ENCODE results near the gene HNRNPA1.
"Not testable (repeated sequence)": the region's sequence is repeated elsewhere in the genome, so short reads cannot be mapped to it uniquely, and the experiment has no call there.

Gene HNRNPA1

DNA sequence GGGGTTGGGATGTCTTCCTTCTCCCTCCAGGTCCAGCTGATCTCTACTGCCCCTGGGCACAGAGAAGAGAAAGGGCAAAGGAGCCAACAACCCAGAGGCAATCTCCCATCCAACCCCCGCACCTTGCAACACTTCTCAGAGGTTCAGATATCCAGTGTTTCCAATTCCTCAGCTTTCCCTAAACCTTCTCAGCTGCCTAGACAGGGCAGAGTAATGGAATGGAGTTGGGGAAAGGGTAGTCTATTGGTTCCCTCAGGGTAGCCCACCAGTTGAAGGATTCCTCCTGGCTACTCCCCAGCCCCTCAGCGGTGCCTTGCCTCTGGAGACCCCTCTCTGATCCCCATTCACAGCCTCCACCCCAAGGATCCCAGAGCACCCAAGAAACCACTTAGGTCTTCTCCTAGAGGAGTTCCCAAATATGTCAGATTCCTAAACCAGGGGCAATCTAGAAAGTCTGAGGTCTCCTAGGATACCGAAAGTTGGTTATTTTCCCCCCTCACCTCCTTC lies 19.8 kb downstream of the HNRNPA1 start:
- no peak for DNase-seq

DNA sequence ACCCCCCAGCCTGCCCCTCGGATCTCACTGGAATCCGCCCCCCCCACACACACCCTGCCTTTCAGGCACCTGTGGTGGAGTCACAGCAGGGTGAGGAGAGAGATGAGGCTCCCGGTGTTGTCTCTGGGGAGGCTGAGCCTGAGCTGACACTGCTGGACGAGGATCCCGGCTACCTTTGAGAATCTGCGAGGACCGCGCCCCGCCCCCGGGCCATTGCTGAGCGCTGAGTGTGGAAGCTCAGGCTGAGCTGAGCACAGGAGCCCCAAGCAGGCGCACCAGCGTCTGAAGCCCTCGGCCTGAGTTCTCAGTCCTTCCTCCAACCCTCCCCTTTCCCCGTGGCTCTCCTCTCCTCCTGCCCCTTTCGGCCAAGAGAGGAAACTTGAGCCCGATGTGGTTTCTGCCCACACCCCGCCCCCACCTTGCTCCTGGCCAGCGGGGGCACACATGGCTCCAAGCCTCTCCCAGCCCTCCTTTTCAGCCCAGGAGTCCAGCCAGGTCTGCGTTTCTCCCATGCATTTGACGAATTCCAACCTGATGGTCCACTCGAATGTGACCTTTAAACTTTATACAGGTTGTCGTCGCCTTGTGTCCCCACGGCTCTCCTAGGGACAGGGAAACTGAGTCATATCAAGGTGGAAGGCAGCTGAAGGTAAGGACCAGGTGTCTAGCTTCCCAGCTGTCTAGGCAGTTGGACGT lies 20.4 kb downstream of the HNRNPA1 start, which contains the start of gene NFE2:
TSS of gene NFE2 (minus strand) at position 284 of the 696 bp plus-strand sequence. CDS start 5,767 bp downstream, outside the sequence.
- peak; percentile 56 for DNase-seq

DNA sequence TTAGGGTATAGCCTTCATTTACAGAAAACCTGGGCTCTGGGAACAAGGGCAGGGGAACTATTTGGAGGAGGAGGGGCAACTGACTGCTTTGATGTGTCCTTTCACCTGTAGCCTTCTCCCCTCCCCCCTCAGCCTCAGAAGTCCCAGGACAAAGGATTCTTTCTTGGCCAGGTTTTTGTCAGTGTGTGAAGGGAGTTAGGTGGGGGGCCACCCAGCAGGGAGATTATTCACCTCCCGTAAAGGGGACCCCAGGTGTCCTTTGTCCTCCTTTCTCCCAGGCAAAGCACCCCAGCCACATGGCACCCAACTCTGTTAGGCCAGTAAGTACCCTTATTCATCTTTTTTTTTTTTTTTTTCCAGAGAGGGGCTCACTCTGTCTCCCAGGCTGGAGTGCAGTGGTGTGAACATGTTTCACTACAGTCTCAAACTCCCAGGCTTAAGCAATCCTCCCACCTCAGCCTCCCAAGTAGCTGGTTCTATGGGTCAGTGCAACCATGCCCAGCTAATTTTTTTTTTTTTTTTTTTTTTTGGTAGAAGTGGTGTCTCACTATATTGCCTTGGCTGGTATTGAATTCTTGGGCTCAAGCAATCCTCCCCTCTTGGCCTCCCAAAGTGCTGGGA lies 21.0 kb downstream of the HNRNPA1 start:
- no peak for DNase-seq

DNA sequence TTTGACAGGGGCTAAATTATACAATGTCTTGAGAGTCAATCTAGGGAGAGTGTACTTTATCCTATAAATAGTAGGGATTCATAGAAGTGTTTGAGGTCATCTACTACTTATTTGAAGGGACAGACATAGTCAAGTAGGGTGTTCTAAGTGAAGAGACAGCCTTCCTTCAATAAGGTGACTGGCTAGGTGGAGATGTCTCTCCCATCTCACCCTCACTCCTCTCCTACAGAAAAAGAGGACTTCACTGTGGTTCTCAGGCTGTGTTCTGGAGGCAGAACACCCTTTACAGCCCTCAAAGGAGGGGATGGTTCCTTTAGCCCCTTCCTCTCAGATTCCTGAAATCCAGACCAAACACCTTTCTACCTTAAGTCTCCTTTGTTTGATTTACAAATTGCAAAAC lies 23.1 kb downstream of the HNRNPA1 start:
- no peak for DNase-seq

DNA sequence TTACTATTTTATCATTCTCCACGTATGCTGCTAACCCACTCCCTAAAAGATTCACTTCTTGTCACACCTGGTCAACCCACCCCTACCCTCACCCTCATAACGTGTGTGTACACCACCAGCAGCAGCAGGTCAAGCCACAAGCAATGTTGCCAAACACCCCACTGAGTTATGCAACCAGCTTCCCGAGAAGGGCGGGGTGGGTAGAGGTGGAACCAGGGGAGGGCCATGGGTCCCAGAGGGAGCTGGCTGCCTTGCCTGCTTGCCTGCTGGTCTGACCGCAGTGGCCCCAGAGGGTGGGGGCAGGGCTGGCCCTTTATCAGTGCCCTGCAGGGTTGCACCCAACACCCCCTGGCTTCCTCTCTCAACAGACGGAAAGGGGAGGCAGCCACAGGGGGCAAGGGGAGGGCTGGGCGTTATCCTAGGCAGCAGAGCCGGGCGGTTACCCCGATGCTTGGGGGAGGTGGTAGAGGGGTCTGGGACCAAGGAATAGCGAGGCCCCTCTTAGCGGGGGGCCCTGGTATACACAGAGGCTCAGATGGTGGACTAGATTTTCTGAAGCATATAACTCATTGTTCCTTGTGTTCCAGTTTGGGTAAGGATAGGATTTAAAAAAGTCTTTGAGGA lies 23.8 kb downstream of the HNRNPA1 start:
- DNase-seq = no peak

DNA sequence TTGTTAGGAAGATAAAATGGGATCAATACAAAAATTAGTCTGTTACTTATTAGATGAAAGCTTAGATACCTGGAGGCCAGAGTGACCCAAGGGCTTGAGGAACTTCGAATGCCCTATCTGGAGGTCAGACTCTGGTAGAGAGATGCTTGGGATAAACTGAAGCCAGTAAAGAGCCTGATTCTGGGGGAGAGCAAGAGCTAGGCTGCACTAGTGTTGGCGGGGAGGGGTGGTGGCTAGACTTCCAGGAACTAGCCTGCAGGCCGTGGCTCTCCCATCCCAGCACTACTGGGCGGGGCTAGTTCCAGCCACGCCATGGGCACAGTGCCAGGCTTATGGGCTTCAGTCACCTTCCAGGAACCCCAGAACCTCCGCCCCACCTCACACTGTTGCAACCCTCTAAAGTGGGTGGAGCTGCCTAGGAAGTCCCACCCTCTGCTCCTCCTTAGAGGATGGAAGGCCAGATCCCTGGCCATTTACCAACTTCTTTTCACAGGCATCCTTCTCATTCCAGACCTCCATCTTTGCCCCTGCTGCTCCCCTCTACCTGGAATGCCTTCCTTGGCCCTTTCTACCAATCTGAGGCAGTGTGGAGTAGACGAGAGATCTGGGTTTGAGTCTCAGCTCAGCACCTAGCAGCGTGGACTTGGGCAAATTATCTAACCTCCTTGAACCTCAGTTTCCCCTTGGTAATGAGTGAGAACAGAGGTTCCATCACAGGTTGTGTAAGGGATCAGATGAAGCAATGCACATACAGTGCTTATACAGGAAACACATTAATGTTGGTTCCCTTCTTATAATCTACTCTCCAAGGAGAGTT lies 26.6 kb downstream of the HNRNPA1 start:
- DNase-seq = no peak

DNA sequence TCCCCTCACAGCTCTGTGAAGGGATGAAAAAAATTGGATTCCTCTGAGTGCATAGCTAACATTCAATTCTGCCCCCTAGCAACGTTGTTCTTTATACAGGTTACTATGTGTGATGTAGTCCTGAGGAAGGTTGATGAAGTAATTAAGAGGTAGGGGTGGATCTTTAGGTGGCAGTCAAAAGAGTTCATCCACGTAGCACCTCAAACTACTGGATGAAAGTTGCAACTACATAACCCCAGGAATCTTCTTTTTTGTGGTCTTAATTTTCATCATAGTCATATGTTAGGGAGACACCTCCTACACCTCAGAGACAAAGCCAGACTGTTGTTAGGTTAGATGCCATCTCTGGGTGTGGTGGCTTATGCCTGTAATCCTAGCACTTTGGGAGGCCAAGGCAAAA lies 30.5 kb downstream of the HNRNPA1 start:
- DNase-seq = no peak

DNA sequence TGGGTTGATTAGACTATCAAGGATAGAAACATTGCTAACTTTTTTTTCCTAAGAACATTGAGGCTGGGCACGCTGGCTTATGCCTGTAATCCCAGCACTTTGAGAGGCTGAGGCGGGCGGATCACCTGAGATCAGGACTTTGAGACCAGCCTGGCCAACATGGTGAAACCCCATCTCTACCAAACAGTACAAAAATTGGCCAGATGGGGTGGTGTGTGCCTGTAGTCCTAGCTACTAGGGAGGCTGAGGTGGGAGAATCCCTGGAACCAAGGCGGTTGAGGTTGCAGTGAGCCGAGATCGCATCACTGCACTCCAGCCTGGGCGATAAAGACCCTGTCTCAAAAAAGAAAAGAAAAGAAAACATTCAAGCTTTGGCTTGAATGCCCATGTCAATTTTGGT lies 31.8 kb downstream of the HNRNPA1 start:
- DNase-seq = not testable (repeated sequence)

DNA sequence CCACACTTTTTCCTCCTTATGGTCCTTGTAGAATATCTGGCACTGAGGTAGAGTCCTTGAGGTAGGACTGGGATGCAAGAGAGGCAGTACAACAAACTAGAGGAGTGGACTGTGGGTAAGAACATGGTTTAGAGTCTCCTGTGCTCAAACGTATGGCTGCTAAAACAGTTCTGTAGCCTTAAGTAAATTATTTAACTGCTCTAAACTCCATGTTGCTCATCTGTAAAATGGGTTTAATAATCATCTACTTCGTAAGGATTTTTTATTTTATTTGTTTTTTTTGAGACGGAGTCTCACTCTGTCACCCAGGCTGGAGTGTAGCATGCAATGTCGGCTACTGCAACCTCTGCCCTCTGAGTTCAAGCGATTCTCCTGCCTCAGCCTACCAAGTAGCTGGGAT lies 40.8 kb downstream of the HNRNPA1 start:
- DNase-seq = no peak

DNA sequence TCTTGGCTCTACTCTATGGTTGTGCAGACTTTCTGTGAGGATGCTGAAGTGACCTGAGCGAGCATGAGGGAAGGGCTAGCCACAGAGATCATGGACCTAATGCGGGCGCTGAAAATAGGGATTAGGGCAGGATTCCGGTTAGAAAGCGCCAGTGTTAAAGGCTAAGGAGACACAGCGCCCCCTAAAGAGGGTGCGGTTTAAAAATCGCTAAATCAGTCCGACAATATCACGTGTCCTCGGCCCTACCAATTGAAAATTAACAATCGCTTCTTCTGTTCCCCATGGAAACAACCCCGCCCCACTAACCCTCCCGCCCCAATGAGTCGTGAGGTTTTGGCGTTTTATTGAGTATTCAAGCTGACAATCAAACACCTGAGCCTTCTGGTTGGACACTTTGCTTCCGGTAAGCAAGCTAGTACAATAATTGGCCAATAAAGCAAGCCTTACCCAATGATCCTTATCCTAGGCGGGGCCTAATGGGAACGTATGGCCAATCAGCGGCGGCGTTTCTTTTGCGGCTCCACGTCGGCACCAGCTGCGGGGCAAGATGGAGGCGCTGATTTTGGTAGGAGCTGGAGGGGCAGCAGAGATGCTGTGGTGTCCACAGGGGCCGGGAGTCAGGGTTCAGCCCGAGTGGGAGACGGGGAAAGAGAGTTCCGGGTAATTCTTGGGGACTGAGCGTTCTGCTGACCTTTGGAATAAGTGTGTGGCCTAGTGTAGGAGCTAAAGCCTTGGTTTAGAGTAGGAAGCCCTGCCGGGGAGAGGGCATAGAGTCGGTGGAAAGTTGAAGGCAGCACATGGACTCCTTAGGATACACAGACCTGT lies 44.3 kb downstream of the HNRNPA1 start, which contains the start of gene COPZ1:
TSS of gene COPZ1 (plus strand) at position 515 of the 825 bp plus-strand sequence. CDS start at position 548, 33 bp downstream.
- peak; percentile 100 for DNase-seq

DNA sequence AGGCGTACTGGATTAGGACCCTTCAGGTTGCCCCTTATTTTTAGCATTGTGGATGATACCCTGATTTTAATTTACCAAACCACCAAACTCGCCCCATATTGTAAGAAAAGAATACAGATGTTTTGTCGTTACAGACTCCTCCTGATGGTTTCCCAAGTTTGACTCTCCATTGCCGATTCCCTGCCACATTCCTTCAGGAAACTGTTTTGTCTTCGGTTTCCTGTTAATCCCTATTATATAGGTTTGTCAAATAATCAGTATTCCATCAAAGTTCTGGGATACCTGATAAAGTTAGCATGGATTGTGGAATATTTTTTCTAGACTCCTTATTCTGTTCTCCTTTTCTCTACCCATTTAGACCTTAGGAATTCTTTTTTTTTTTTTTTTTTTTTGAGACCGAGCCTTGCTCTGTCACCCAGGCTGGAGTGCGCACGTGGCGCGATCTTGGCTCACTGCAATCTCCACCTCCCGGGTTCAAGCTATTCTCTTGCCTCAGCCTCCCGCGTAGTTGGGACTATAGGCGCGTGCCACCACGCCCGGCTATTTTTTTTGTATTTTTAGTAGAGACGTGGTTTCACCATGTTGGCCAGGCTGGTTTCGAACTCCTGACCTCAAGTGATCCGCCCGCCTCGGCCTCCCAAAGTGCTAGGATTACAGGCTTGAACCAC lies 45.0 kb downstream of the HNRNPA1 start:
- not testable (repeated sequence) for DNase-seq

DNA sequence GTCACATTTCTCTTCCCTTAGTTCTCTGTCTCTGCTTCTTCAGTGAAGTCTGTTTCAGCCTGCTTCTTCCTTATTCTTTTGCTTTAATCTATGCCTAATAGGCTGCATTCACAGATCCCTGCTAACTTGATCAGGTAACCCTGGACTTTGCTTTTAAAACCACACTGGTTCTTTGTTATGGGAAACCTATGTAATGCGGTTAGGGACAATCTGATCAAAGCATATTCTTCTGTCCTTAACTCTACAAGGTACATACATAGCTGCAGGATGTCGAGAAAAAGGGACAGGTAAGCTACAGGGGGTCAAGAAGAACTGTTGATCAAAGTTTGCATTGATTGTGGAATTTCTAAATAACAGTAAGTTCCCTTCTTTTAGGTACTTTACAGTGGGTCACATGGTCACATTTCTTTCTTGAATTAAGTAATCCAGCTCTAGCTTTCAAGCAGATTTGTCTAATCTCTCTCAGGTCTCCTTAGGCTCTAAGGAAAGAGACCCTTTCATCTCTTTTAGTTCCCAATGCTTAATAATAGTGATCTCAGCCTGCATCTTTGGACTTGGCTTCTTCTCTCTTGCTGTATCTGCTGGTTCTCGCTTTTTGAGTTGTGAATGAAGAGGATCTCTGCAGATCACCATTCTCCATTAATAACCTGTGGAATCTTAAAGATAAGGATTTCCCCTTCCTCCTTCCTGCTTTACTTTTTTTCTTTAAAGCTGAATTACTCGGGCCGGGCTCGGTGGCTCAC lies 48.2 kb downstream of the HNRNPA1 start:
- no peak for DNase-seq

DNA sequence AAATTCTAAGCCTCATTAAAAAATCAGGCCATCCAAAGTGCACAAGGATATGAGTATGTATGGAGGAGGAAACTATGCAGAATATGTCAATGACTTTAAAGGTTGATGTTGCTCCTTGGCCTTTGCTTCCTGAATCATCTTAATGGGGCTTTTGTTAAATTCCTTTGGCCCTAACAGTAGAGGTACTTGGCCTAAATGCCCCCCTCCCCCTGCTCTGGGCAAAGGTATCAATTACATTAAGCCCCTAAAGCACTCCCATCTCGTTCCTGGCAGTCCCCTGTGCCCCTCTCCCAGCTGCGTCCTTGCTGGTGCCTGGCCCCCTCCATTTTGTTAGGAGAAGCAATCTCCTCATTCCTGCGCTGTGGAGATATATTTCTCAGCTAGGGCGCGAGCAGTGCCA lies 49.2 kb downstream of the HNRNPA1 start:
- DNase-seq = no peak

DNA sequence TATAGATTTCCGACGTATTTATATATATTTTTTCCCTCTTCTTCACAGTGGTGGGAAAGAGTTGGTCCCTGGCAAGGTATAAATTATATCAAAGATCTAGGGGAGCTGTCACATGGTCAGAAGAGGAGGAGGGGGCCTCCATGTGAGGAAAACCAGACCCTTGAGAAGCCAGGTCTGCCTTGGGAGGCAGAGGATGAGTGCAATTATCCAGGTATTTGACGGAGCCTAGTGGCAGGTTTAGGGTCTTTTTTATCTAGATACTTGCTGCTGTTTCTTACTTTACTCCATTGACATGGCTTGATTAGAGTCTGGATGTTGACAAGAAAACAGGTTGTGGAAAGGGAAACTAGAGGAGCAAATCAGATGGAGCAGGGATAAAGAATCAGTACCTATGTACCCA lies 49.9 kb downstream of the HNRNPA1 start:
- no peak for DNase-seq

DNA sequence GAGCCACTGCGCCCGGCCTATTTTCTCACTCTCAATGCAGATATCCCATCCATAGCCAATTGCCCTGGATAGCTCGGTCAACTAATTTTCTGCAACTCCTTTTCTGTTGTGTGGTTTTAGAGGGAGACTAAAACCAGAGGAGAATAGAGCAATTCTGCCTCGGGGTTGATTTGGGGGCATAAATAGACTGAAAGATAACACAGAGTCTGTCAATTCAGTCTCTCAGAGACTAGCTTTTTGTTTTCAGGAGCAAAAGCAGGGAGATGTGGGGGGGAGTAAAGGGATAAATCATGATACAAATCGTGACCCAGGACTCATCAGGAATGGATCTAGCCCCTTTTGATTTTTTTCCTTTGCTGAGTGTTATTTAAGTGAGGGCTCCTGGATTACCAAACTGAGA lies 50.9 kb downstream of the HNRNPA1 start:
- DNase-seq = no peak

DNA sequence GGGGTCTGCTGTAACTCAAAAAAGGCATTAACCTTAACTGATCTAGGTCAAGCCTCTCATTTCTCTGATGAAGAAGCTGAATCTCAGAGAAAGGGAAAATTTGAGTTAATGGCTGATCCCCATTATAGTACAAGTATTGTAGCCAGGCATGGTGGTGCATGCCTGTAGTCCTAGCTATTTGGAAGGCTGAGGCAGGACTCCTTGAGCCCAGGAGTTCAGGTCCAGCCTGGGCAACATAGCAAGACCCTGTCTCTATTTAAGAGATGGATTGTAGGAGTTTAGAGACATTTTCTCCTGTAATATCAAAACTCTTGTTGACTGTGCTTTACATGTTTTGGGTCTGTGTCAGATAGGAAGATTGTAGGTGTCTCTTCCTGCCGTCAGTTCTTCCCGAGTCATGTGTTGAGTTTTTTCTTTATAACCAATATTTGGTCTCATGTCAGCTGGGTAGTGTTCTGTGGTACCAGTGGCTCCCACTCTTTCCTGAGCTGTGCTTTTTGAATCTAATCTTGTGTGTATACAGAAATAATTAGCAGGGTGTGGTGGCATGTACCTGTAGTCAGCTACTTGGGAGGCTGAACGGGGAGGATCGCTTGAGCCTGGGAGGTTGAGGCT lies 53.0 kb downstream of the HNRNPA1 start:
- no peak for DNase-seq
